Activated CD4-positive, alpha-beta T cell treated with anti-CD3 and anti-CD28 coated beads for 48 hours (primary cell): ENCODE results near the gene FOXN1.

ENCODE experiments used
- DNase-seq: peaks from one replicate; pipeline ENCODE4 v3.0.0-alpha.2; 2020

Gene FOXN1

DNA sequence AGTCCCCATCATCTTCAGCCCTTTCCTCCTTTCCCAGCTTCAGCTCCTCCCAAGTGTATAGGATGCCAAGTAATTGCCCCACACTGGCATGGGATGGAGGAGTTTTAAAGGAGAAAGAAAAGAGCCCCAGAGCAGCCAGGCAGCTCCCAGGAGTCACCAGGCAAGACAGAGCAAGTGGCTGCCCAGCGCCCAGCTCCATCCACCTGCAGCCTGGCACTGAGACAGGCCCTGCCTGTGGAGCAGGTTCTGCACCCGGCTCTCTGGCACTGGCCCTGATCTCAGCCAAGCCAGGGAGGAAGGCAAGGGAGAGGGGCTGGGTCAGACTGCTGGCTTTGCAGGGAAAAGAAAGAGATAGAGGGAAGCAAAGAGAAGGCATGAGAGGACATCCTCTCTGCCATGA, 21.7 kb downstream of the FOXN1 start:
- no peak for DNase-seq

DNA sequence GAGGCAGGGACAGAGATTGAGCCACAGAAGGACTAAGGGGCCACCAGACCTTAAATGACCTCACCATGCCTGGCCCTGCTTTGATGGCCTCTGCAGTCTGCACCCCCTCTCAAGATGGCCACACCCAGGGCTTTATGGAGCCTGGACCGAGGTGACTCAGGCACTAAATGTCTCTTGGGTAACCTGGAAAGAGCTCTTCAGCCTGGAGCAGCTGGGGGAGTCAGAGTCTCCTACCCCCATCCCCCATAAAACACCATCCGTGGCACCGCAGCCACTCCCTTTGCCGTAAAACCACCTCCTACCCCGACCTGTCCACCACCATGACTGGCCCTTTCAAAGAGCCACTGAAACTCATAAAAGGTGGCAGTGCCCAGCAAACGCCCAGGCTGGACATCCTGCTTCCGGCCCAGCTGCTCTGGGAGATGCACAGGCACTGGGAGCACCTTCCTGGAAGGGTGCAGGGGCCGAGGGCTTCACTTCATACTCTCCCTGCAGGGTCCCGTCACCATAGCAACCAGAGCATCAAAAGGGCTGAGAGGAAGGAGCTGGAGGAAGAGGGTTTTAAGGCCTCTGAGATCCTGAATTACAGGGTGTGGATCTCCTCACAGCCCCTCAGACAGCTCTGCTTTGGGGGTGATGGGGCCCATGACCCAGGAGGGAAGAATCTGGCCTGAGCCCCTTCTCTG, 22.3 kb downstream of the FOXN1 start:
- no peak for DNase-seq

DNA sequence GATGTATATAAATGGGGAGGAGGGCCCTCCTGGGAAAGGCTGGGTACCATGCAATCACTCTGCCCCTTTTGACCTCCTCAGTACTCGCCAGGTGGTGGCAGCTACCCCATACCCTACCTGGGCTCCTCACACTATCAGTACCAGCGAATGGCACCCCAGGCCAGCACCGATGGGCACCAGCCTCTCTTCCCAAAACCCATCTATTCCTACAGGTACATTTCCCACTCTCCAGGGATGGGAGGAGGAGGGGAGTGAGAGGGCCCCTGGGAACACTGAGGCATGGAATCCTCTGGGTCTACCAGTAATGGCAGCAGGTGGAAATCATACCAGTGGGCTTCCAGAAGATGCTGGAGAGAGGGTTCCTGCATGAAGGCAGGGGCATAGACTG, 22.9 kb downstream of the FOXN1 start:
- no peak for DNase-seq

DNA sequence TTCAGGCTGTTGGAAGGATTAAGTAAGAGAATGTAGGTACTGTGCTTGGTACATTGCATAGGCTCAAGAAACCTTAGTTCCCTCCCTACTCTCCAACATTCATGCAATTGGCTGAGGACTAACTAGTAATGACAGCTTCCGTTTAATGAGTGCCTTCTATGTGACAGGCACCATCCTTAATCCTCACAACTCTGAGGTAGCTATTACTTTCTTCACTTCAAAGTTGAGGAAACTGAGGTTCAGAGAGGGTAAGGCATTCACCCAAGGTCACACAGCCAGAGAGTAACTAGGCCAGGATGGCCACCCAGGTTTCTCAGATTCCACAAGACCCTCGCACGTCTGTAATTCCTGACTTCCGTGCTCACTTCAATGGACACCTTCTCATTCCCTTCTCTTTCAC, 24.1 kb downstream of the FOXN1 start:
- no peak for DNase-seq

DNA sequence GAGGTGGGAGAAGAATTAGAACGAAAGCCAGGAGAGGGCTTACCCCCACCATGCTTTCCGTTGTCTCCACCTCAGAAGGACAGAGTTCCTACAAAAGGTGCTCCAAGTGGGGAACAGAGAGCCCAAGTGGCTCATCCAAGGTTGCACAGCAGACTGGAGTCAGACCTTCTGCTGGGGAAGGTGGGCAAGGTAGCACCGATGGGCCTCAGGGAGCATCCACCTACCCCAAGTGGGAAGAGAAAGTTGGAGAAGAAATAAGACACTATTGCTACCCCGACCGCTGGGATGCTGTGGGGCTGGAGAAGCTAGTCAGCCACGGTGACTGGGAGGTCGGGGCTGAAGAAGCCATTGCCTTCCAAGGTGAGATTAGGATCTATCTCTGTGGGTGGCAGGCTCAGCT, 24.8 kb downstream of the FOXN1 start:
- DNase-seq: no peak

DNA sequence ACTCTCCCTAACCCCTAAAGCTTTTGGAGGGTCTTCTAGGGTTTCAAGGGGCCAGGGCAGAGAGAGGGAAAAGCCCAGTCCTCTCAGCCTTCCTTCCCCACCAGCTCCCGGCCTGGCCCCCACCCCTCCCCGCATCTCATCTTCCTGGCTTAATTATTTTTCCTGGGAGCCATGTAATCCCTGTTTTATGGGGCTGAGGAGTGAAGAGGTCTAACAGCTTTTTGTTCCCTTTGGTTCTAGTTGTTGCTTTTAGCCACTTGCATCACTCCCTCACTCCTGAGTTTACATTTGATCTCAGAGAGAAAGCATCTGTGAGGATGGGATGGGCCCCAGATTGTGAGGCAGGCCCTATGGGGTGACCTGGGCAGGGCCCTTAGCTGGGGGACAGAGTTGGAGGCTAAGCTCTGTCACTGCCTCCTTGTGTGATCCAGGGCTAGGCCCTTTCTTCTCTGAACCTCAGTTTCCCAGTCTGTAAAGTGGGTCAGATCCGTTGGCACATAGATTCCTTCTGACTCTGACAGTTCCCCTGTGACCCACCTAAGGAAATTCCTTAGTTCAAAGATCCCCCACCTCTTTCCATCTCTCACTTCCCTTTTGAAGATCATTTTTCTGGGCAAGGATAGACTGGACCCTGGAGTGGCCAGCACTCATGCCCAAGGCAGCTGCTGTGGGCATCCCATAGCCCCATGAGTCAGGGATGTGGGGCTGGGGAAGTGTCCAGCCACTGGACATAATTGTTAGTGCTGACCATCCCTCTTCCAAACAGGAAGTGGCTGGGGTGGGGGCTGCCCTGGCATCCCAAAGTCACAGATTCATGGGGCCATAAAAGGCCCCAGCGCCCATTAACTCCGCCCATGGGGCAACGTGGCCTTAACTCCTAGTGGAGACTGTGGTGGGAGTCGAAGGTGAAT, 26.2 kb downstream of the FOXN1 start:
- DNase-seq: no peak

DNA sequence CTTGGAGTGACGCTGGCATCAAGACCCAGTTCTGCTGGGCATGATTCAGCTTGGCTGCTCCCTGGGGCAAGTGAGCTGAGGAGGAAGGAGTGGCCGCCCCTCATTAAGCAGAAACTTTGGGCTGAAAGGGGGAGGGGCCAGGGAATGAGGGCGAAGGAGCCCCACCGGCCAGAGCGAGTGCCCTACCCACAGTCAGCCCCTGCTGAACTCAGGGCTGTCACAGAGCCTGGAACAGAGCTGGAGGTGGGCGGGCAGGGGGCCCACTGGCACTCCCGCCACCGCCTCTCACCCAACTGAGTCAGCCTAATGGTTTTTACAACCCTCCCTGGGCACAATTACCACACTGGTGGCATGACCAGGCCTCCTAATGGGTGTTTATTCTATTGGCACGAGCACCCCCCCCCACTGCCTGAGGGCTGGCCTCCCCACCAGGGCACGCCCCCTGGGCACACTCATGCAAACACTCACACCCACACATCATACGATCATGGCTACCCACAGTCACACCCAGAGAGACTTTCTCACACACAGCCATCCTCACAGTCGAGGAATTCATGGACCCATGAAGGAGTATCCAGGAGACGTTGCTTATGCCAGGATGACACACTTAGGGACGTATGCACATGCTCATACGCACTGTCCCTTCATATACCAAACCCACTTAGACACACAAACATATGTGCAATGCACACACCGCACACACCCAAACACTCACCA, 27.1 kb downstream of the FOXN1 start:
- DNase-seq: no peak

DNA sequence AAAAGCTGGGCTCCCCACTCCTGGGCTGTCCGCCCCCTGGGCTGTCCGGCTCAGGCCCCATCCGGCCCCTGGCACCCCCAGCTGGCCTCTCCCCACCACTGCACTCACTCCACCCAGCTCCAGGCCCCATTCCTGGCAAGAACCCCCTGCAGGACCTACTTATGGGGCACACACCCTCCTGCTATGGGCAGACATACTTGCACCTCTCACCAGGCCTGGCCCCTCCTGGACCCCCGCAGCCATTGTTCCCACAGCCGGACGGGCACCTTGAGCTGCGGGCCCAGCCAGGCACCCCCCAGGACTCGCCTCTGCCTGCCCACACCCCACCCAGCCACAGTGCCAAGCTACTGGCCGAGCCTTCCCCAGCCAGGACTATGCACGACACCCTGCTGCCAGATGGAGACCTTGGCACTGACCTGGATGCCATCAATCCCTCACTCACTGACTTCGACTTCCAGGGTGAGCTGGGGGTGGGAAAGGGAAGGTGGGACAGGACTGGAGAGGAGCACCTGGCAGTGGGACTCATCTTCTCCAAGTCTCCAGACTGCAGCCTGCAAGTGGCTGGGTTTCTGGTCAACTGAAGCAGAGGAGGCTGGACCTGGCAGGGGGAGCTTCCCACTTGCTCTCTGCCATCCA, 28.7 kb downstream of the FOXN1 start:
- DNase-seq: no peak

DNA sequence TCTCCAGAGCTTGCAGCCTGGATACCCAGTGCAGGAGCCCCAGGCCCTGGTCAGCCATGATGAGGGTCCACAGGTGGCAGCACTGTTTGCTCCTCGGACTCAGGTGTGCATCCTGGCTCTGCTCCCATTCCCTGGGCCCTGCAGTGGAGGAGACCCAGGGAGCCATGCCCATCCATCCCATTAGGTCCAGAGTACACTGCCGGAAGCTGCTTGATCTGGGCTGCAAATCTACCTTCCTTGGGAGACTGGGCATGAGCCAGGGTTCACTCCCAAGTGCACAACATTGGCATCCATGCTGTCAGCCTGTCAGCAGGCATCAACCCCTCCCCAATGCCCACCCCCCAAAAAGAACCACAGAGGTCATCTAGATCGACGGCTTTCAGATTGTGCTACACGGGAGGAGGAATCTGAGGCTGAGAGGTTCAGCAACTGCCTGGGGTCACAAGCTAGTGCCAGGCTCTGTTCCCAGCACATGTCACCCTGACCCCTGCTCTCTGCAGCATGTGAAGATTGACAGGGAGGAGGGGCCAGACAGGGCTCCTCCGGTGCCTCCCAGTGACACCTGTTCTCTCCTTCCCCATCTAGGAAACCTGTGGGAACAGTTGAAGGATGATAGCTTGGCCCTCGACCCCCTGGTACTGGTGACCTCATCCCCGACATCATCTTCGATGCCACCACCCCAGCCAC, 30.5 kb downstream of the FOXN1 start:
- no peak for DNase-seq

DNA sequence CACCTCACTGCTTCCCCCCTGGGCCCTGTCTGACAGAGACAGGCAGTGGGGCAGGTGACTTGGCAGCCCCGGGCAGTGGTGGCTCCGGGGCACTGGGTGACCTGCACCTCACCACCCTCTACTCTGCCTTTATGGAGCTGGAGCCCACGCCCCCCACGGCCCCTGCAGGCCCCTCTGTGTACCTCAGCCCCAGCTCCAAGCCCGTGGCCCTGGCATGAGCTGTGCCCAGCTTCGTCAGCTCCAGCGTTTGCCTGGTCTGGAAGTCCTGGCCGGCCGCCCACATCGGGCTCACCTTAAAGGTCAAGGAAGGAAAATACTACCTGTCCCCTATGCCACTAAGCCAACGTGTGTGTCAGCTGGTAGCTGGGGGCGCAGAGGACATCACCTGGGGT, 31.1 kb downstream of the FOXN1 start:
- DNase-seq: no peak

DNA sequence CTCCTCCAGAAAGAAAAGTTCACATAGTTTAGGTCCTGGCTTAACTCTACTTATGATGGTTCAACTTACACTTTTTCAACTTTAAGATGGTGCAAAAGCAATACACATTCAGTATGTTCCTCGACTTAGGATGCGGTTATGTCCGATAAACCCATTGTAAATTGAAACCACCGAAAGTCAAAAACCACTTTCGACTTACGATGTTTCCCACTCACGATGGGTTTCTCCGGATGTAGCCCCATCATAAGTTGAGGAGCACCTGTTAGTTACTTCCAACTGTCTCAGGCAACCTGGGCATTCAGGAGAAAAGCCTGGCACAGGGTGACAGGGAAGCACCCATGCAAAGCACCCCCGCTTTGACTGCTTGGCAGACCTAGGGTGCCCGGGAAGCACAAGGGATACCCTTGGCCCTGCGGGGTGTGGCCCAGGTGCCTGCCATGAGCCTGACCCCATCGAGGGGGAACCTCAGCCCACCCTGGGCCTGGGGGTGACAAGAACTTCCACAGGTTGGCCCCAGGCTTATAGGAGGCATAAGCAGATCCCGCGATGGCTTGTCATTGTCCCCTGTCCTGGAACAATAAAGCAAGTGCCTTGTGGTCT, 32.2 kb downstream of the FOXN1 start:
- no peak for DNase-seq

DNA sequence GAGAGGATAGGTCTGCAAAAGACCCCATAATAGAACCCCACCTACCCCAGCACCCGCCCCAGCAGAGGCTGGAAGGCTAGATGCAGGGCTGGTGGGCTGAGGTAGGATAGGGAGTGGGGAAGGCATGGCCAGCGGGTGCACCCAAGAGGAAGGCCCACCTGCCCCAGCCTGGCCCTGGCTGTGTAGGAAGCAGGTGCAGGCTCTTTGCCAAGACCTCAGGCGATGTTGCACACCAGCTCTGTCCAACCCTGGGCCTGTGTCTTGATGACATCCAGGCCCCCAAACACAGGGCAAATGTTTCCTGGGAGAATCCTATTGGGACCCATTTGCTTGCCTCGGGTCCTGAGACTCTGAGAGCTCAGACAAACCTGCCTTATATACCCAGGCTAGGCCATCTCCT, 34.1 kb downstream of the FOXN1 start:
- DNase-seq: no peak

DNA sequence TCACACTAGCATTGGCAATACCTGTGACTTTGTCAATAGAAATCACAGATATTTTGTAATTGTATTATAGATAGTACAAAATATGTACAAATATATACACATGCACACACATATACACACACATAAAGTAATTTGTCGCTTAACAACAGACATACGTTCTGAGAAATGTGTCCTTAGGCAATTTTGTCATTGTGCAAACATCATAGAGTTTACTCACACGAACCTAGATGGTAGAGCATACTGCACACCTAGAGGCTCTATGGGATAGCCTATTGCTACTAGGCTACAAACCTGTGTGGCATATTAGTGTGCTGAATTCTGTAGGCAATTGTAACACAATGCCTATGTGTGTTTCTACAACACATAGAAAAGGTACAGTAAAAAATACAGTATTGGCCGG, 35.3 kb downstream of the FOXN1 start:
- no peak for DNase-seq

DNA sequence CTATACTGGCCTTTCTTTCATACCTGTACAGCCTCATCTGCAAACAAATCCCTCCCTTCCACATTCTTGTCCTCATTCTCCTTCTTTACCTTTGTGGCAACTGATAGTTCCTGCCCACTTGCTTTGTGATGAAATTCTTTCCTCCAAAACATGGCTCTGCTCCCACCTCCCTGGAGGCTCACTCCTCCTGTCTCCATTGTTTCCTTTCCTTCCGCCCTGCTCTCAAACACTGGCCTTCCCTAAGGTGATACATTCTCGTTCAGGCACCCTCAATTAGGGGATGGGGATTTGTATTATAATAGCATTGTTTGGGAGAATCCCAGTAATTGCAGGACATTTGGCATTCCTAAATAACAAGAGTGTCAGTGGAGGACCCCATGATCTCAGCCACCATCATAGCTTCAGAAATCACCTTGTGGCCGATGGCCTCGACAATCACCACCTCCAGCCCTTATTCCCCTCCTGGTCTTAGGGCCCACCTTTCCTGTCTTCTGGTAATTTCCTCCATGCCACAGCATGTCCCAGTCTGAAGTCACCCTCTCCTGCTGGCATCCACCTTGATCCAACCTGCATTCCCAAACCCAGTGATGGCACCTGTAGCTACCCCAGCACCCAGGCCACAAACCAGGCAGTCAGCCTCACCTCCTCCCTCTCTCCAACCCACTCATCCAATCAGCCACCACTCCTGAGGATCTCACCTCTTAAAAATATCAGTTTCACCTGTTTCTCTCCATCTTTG, 38.4 kb downstream of the FOXN1 start:
- DNase-seq: no peak

DNA sequence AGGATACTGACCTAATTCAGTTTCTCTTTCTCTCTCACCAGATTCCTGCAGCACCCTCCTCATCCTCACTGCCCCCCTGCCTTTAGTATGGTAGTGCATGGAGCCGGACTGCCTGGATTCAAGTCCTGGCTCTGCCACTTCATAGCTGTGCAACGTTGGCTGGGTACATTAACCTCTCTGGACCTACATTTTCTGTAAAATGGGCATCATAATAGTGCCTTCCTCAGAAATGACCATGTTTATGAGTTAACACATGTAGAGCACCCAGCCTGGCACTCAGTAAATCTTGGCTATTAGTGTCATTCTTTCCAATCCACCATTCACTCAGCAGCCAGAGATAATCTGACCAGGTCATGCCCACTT, 39.0 kb downstream of the FOXN1 start:
- DNase-seq: no peak

DNA sequence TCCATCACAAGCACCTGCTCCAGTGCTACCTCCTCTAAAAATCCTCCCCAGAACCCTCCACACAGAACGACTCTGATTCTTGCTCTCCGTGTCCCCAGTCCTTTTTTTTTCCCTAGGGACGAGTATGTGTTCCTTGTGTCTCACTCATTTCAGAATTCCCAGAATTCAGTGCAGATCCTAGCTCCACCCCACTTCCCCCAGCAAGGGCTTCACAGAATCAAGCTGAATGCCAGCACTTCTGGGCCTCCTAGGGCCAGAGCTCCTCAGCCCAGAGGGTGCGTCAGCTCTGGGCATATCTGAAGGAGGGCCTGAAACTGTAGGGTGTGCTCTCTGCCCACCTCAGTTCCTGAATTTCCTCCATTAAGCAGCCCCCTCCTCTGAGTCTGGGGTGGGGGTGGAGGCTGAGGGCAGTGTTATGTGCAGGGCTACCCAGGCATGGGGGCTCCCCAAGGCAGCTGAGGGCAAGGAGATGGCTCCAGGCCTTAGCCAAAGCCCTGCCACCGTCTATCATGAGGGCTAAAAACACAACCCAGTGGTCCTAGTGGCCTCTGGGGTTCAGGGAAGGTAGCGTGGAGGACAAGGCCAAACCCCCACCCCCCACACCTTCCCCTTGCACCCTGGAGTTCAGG, 39.8 kb downstream of the FOXN1 start:
- no peak for DNase-seq

DNA sequence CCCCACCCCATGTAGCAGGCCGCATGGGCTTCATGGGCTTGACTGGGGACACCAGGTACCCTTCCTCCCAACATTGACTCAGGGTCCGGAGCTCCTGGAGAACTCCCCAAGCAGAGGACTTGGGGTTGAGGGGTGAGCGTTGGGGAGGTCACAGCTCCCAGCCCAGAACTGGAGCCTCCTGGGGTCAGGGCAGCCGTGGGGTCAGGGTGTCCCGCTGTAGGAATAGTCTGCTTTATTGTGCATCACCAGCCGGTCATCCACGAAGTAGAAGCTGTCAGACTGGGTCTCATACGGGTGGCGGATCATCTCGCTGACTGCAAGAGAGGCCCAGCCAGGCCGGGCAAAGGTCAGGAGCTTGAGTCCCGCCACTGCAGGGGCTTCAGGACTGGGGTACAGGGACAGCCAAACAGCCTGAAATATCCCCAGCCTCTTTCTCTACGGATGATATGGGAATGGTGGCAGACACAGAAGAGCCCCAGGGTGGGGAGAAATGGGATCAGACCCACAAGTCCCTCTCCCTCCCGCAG, 41.0 kb downstream of the FOXN1 start:
- DNase-seq: no peak

DNA sequence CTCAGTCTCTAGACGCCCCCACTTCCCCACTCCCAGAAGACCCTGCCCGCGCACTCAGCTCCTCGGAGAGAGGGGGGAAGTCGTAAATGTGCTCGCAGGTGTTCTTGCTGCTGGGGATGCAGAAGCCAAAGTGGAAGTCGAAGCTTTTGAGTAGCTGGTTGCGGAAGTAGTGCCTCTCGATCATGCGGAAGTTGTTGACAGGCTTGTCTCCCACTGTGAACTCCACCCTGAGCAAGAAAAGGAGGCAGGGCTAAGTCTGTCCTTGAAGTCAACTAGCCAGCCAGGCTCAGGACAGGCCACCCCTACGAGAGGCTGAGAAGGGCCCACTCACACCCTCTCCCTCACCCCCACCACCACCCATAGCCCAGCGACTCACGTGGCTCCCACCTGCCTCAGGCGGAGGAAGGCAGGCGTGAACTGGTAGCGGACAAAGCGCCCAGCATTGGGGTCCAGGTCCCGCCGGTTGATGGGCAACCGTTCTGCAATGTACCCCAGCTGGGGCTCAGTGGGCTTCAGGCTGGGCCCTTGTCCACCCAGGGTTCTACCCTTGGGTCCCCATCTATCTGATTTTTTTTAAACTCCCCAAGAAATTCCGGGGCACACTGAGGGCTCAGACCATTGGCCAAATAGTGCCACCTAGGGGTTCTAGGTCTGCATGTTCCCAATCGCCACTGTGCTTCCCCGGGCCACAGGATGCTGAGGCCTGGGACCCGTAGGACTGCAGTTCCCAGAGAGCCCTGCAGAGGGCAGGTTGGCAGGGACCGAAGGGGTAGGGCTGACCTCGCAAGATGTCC, 41.7 kb downstream of the FOXN1 start:
- DNase-seq: peak; percentile 86

DNA sequence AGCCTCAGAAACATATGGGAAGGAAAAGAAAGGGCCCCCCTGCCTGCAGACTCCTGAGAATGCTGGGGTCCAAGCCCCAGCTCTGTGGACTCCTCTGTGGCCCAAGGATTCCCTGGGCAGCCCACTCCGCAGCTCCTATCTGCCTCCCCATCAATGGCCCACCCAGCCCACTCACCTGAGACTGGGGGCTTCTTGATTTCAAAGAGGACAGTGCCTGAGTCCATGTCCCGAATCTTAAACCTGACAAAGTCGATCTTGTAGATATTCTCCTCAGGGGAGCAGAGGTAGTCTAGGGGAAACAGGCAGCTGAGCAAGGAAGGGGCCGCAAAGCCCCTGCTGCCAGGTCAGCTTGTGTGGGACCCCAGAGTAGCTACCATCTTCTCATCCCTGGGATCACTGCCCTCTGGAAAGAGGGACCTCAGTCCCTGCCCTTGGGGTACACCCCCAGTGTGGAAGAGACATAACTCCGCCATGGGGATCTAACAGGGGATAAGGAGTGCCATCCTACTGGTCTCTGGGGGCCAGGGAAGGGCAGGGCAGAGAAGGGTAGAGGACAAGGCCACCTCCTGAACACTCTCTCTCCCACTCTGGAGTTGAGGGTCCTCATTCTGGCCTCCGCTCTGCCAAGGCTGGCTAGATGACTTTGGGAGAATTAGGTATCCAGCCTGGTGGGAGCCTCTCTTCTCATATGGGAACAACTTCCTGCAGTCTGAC, 42.4 kb downstream of the FOXN1 start:
- DNase-seq: no peak
